ENCODE data around the gene SCN8A. TPM values are rescaled to one million over a fixed set of nuclear protein-coding genes. Genes with fewer than 3 reads are reported as not detected.

SCN8A gene
- total RNA-seq, 1 donor: 0.54 TPM

DNA sequence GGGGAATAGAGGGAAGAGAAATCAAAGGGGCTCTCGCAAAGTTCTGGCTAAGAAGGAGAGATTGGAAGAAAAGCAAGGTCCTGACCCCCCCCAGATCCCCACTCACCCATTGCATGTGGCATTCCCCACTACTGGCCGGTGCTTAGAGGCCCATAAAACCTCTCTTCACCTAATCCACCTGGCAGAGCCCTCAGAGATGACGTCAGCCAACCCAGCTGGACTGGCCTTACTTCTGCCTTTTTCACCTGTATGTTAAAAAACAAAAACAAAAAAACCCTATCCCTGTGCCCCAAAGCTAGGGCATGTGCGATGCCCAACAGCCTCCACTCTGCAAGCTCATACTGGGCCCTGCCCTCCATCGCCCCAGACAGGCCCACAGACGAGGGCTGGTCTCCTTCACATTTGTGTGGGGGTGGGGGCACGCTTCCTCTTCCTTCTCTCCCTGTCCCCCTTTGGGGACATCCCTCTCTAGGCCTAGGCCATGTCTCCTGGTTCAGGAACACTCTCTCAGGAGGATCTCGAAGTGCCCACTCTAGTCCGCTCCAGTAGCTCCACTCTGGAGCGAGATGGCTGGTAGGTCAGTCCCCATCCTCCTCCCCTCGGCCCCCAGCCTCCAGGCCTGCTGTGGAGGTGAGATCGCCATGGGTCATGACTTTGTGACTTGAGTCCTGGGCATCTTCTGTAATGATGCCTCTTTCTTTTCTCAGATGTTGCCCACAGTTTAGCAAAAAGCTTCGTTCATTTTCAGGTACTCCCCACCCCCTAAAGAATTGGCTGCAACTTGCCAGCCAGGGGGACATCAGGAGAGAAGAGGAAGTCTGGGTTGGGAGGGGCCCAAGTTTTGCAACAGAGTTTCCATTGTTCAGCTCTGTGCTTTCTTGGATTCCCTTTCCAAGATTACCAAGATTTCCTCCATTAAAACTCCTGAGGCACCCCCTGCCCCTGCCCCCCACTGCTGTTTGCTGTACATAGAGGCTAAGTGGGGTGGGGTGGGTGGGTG lies 220.5 kb downstream of the SCN8A start:
- DNase-seq (ENCODE audit: low read depth in 2 of 3, low spot score in 2 of 3): no peak

DNA sequence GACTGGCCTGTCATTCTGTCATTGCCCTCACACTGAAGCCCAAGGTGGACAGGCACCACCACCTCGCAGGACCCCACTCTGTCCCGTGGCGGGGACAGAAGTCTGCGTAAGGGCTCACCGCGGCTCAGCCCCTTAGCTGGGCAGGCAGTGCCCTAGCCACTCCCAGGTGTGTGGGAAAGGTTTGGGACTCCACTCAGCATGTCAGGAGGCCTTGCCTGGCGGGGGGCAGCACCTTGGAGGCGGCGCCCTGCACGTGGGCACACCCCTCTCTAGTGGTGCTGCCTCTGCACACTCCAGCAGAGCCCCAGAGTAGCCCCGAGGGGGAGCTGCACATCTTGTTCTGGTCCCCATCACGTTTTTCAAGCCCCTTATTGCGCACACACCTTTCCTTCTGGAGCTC lies 221.8 kb downstream of the SCN8A start:
- no peak for DNase-seq (ENCODE audit: low read depth in 2 of 3, low spot score in 2 of 3)

DNA sequence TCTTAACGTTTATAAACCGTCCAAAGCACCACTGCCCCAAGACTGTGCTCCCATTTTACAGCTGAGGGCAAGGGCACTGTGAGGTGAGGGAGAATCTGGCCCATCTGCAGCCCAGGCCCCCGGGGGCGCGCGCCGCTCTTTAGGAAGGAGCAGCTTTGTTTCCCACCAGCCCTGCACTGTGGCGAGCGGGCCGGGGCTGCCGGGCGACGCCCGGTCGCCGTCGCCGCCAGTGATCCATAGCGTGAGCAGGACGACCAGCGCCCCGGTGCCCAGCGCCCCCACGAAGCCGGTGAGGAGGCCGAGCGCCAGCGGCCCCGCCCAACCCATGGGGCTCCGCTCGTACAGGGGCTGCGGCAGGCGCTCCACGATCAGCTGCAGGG lies 222.9 kb downstream of the SCN8A start:
- no peak for DNase-seq (ENCODE audit: low read depth in 2 of 3, low spot score in 2 of 3)

DNA sequence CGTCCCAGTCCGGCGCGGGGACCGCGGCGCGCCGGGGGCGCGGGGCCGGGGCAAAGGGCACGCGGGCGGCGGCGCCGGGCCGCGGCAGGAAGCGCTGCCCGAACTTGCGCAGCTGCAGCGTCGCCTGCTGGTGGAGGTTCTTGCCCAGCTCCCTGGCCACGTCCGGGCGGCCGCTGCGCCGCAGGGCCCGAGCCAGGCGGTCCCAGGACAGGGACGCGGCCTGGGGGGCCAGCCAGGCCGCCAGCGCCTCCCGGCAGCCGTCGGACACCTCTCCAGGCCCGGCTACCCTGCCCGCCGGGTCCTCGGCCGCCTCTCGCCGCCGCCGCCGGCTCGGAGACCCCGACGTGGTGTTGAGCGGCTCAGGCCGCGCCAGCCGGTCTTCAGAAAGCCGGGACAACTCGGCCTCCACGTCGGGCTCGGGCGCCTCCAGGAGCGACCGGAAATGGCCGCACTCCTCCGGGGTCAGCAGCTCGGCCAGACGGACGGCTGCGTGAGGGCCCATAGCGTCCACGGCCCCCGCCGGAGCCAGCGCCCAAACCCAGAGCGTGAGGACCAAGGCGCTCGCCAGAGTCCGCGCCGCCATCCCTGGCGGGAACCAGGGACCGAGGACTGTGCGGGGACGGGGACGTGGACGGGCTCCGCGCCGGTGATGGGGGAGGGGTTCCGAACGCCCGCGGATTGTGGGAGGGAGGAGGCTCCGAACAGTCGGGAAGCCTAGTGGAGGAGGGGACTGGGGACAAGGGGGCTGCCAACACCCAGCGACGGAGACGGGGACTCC lies 223.5 kb downstream of the SCN8A start:
- DNase-seq (ENCODE audit: low read depth in 2 of 3, low spot score in 2 of 3): peak; percentile 49 to 77 (median 68)

DNA sequence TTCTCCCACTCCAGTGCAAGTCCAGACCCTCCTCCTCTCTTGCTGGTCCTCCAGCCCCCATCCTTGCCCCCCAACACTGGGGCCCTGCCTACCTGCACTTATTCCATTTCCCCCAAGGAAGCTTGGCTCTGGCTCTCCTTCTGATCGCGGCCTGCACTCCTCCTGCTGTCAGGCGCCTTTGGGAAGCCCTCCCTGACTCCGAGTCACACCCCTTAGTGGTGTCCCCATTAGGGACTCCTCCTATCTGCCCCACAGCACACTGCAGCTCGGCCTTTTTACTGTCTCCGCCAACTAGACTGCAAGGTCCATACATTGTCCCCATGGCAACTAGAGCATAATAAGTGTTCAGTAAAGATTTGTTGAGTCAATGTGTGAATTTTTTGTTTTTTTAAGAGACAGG lies 224.5 kb downstream of the SCN8A start:
- no peak for DNase-seq (ENCODE audit: low read depth in 2 of 3, low spot score in 2 of 3)

DNA sequence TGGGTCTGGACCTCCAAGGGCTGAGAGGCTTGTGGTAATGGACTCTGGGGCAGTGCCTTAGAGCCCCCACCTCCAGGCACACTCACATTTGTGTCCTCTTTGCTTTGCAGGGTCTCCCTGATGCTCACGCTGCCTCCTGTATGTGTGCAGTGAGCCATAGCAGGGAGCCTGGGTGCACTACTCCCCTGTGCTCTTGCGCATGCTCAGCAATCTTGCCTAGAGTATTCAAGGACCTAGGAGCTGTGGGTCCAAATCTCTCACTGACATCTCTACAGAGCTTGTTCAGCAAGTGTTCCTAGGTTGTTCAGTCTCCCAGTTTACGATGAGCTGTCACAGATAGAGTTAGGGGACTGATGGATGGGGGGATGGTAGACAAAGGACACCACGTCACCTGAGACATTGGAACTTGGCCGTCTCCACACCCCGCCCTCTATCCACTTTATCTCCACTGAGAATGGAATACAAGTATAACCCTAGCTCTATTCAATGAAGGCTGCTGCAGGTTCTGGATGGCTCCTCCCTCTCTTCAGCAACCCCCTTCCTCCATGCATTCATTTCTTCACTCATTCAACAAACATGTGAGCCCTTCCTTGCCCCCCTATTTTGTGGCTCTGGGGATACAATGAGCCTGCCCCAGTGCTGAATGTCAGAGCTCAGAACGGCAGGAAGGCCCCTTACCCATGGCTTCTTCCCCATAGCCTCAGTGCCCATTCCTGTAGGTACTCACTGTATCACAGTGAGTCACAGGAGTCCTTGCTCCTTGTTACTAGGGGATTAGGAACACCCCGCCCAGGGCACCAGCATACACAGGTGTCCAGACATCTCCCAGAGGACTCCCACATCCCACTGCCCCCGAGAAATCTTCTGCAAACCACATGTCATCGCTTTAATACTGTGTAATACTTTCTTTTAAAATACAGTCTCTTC lies 226.3 kb downstream of the SCN8A start:
- no peak for DNase-seq (ENCODE audit: low read depth in 2 of 3, low spot score in 2 of 3)

DNA sequence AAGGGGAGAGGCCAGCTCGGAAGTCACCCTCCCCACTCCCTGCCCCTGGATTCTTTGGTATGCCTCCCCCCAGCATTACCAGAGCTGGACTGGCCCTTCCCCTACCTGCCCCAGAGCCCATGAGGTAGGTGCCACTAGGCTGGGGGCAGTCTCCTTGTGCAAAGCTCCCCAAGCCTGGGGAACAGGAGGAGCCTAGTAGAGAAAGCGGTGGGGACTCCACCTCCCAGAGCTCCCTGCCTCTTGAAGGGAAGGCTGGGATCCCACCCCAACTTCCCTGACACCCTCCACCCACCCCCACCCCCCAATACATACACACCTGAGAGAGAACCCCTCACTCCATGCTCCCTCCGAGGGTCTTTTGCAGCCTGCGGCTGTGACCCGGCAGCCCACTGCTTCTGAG lies 227.1 kb downstream of the SCN8A start:
- no peak for DNase-seq (ENCODE audit: low read depth in 2 of 3, low spot score in 2 of 3)

DNA sequence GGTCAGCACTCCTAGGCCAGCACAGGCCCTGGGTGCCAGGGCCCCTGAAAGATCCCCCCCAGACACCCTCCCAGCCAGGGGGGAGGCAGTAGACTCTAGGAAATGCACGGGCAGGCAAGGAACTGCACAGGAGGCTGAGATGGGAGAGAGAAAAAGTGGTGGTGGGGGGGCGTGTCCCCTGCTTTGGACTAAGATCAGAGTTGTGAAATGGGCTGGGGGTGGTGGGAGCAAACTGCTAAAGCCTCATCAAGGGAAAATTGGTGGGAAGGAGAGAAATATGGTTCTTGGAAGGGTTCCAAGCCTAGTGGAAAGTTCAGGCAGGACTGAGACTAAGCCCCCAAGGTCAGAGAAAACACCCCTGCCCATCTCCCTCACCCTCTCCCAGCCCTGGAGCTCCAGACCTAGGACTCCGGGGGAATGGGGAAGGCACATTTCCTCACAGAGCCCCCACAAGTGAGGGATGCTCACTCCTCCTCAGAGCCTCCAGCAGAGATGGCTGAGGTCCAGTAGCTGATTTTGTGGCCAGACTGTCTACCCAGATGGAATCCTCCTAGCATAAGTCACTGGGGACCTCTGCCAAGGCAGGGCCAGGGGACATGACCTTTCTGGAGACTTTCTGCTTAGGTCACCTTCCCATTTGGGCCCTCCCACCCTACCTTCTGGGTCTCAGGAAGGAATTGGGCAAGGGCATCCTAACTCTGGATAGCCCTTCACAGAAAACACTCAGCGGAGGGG lies 227.7 kb downstream of the SCN8A start:
- no peak for DNase-seq (ENCODE audit: low read depth in 2 of 3, low spot score in 2 of 3)

DNA sequence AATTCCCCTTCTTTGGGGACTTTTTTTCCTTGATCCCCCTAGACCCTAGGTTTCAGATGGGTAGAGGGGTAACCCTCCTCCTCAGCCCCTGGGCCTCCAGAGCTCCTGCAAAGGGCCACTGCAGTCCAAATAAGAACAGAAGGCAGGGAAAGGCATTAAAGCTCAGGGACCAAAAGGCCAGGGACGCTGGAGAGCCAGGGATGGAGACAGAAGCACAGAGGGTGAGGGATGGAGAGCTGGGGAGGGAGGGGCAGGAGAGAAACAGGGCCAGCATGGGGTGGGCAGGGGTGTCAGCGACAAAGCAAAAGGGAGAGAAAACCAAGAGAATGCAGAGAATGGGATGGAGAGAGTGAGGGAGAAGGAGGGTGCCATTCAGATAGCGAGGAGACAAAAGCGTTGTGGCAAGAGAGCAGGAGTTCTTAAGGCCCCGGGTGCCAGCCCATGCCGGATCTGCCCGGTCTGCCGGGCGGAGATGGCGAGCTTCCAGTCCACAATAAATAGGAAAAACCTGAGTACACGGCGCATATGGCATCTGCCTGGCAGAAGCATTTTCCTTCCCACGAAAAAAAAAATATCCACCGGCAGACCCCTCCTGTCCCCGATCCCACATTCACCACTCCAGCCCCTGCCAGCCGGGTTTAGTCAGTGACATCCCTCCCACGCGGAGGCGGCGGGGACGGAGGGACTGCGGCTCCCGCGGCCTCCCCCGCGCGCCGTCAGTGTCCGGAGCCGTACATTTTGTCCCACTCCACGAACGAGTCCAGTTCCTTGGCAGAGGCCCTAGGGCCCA lies 228.9 kb downstream of the SCN8A start:
- DNase-seq (ENCODE audit: low read depth in 2 of 3, low spot score in 2 of 3): no peak

DNA sequence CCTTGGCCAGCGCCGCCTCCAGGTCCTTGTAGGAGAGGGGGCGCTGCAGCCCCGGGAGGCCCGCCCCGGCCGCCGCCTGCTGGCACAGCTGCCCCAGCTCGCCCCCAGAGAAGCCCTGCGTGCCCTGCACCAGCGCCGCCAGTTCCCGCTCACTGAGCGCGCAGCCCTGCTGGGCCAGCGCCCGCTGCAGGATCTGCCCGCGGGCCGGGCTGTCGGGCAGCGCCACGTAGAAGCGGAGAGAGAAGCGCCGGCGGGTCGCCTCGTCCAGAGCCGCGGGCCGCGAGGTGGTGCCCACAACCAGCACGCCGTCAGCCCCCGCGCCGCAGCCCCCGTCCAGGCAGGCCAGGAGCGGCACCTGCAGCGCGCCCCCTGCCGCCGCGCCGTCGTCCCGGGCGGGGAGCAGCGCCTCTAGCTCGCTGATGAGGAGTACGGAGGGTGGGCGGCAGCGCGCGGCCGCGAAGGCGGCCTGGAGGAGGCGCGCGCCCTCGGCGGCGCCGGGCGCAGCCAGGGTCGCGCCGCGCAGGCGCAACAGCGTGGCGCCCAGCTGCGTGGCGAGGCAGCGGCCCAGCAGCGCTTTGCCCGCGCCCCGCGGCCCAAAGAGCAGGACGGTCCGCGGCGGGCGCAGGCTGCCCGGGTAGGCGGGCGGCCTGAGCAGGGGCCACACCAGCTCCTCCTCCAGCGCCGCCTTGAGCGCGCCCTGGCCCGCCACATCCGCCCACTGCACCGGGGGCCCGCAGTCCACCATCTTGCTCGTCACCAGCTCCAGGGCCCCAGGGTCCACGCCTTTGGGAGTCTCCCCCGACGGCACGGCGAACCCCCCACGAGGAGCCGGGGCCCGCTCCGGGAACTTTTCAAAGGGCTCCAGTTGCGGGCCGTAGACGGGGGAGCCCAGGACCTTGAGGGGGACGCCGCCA lies 229.8 kb downstream of the SCN8A start:
- peak; percentile 65 to 87 (median 85) for DNase-seq (ENCODE audit: low read depth in 2 of 3, low spot score in 2 of 3)

DNA sequence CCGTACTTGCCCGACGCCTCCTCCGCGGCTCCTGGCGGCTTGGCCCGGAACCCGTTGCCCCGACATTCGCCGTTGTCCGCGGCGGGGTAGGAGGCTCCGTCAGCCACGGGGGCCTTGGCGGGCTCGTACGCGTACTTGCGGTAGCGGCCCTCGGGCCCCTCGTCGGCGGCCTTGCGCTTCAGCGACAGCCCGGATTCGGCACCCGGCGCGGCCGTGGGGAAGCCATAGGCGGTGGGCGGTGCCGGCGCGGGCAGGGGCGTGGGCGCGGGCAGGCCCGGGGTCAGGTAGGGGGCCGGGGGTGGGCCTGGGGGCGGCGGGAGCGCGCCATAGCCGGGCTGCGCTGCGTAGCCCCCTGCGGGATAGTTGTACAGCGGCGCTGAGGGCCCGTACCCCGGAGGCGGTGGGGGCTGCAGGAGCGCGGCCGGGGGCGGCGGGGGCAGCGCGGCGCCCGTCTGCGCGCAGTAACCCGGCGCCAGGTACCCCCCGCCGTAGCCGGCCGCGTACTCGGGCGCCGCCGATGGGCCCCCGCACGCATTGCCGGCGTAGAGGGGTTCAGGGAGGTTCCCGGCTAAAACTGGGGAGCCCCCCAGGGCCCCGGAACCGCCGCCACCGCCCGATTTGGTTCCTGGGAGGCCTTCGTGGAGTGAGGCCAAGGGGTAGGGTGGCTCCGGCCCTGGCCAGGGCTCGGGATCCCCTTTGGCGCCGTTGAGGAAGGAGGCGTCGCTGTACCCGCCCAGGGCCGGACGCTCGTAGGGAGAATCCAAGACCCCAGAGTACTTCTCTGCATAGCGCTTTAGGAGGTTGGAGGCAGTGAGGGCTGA lies 230.6 kb downstream of the SCN8A start:
- DNase-seq (ENCODE audit: low read depth in 2 of 3, low spot score in 2 of 3): peak in 2 of 3 donors; percentile 39 to 48

DNA sequence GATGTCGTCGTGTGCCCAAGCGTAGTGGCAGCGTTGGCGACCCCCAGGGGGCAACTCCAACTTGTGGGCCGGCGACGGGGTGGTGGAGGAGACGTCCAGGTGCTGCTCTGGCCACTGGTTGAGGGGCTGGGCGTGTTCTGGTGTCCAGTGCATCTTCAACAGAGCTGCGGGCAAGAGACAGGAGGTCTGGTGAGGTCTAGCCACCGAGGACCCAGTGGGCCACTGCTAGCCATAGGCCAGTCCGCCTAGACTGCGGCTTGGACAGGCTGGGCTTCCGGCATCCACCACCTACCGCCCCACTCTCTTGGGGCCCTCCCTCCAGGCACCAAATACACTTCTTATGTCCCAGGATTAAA lies 231.2 kb downstream of the SCN8A start:
- no peak for DNase-seq (ENCODE audit: low read depth in 2 of 3, low spot score in 2 of 3)

DNA sequence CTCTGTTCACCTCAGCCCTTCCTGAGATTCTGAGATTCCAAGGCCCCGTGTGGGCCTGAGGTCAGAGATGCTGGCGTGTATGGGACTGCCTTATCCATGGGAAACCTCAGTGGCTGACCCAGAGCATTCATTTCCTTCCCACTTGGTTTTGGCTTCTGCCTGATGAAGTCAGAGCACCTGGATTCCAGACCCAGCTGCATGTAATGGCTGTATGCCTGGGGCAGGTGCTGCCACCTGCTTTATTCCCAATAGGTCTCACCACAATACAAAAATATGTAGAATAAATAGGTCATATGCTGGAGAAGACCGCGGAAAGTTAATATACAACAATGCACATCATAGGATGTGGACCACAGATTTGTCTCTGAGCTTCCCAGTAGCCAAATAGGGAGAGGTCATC lies 231.9 kb downstream of the SCN8A start:
- no peak for DNase-seq (ENCODE audit: low read depth in 2 of 3, low spot score in 2 of 3)

DNA sequence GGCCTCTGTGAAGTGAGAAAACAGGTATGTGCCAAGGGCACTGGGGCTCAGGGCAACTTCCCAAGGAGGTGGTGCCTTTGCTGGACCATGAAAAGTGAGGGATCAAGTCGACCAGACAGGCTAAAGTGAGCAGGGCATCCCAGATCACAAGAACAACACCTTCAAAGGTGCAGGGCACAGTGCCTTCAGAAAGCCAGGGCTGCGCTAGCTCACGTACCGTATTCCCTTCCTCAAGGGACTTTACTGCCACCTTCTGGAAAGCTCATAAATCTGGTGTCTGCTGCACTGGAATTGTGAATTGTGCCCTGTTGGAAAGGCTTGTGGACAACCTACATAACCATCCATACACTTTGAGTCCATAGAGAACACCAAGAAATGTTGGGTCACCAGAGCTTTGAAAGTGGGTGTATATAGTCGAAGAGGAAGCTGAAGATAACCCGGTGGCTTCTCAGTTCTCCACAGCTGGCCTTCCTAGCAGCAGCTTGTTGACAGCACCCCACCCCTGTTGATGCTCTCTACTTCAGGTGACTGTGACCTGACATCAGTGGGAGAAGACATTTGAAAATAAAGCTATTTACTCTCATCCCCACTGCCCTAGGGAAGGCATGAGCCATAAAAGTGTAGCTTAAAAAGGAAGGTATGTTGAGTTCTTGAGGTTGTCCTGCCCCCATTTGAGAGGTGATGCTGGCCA lies 233.0 kb downstream of the SCN8A start:
- peak in 2 of 3 donors; percentile 49 to 65 for DNase-seq (ENCODE audit: low read depth in 2 of 3, low spot score in 2 of 3)

DNA sequence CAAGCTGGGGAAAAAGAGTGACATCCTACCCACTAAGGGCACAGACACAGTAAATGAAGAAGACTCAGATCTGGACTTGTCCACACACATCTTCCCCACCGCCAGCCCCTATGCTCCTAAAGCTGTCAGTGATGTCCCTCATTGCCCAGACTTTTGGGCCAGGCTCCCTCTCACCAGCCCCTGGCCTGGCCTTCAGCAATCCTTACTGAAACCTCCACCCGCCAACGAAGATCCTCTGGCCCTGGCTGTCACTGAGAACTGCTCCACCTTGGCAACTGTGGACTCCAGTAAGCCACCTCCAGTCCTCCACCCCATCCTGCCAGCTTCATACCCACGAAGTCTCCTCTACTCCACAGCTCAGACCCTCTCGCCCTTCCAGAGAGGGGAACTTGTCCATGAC lies 234.2 kb downstream of the SCN8A start:
- DNase-seq (ENCODE audit: low read depth in 2 of 3, low spot score in 2 of 3): no peak

DNA sequence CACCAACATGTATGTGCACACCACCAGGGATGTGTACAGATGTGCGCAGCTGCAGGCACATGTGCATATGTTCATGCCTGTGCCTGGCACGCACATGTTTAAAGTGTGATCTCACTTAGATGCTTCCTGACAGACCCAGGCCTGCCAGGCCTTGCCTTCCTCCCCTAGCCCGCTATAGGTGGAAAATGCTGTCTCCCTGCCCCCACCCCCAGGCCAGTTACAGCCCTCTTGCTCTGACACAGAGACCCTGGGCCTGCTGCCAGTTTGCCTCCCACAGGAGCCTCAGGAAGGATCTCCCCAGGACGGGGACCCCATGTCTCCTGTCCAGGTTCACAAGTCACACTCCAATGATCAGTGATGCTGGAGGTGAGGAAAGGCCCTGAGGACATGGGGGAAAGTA lies 235.8 kb downstream of the SCN8A start:
- DNase-seq (ENCODE audit: low read depth in 2 of 3, low spot score in 2 of 3): no peak

Data from hematopoietic multipotent progenitor cell (in vitro differentiated cells).